ENCODE results near the gene LRRC45.

Gene LRRC45

GRCh38 chr17:81994593-81995462 is 28.3 kb upstream of the LRRC45 start:
- no peak for DNase-seq

- no peak for DNase-seq
These were observed 27.5 kb upstream of the LRRC45 start for GRCh38 chr17:81995463-81996231.

GRCh38 chr17:81996232-81996756 is 26.8 kb upstream of the LRRC45 start:
- DNase-seq, result no peak

GRCh38 chr17:81996757-81997441 is 26.2 kb upstream of the LRRC45 start:
- no peak for DNase-seq

GRCh38 chr17:81998212-81998611 is 24.9 kb upstream of the LRRC45 start:
- DNase-seq, result no peak

- DNase-seq, result no peak
These were observed 24.2 kb upstream of the LRRC45 start for GRCh38 chr17:81998691-81999438.

GRCh38 chr17:81999587-81999975 is 23.5 kb upstream of the LRRC45 start:
- DNase-seq, result no peak

DNA sequence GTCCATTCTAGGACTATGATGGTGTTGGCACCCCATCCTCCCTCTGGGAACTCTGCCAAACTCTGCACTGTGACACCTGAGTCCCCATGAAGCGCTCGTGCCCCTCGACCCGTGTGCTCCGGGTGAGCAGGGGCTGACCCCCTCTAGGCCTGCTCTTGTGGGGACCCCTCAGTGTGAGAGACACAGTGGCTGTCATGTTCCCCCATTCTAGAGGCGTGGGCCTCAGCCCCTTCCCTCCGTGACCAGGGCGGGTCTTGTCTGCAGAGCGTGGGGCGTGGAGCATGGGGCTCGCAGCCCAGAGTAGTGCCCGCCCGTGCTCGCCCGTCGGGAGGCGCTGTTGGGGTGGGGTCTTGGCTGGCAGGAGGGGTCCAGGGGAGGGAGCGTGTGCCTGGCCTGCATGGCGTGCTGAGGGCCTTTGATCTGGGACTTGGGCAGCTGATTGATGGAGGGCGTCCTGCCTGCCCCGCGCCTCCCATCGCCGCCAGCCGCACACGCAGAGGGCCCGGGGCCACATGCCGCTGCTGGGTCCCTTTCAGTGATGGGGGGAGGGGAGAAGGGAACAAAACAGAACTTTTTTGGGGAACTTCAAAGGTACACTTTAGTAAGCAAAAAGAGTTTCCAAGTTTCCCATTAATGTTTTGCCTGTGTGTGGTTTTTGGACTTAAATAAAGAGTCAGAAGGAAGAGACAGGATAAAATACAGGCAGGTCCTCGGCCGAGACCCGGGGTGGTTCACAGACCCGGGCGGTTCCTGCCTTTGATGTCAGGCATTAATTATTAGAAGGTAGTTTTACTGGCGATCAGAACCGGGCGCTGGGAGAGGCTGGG is 22.9 kb upstream of the LRRC45 start:
- DNase-seq, result no peak

DNA sequence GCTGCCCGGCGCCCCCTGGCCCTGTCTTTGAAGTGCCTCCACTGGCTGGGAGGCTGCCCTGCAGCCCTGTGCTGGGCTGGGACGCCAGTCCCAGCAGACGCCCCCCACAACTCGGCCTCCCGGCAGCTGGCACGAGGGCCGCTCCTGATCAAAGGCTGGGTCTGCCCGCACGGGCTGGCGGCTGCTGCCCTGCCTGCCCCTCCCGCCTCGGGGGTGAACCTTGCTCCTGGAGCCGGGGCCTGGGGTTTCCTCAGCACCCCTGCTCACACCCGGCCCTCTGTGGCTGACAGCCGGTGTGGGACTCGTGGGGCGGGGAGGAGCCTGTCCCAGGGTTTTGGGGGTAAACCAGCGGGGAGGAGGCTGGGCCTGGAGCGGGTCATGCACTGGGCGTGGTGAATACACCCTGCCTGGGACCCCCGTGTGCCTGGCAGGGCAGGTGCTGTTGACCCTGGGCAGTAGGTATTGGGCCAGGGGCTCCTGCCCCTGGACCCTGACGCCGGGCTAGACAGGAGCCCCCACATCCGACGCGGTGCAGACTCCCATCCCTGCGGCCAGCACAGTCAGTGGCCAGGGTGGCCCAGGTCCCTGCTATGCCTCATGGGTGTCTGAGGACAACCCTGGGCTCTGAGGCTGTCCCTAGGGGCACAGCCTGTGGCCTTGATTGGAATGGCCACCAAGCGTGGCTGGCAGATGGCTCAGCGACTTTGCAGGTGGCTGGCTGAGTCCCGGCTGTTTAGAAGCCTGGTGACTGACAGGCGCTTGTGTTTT is 22.1 kb upstream of the LRRC45 start:
- DNase-seq, result no peak

DNA sequence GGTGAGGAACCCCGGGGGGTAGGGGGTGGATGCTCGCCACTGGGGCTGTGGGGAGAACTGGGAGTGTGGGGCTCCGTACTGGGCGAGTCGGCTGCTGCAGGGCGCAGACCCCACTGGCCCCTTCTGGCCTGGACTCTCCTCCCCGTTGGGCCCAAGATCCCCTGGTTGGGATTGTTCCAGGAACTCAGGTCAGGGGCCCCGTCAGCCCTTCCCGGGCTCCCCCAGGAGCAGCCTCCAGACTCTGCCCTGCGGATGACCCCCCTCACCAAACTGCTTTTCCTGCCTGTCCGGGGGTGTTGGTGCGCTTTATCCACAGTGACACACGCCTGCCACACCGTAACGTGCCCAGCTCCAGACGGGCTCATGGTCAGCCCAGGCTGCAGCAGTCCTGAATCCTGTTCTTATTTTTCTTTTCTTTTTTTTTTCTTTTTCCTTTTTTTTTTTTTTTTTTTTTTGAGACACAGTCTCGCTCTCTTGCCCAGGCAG is 21.5 kb upstream of the LRRC45 start:
- DNase-seq, result no peak

GRCh38 chr17:82003411-82004381 is 19.4 kb upstream of the LRRC45 start:
- no peak for DNase-seq

GRCh38 chr17:82004517-82005455 is 18.3 kb upstream of the LRRC45 start:
- no peak for DNase-seq

- no peak for DNase-seq
These were observed 17.3 kb upstream of the LRRC45 start for GRCh38 chr17:82005701-82006348.

- no peak for DNase-seq
These were observed 16.5 kb upstream of the LRRC45 start for GRCh38 chr17:82006468-82007227.

GRCh38 chr17:82007228-82007494 is 15.9 kb upstream of the LRRC45 start:
- DNase-seq, result no peak

- no peak for DNase-seq
These were observed 15.4 kb upstream of the LRRC45 start for GRCh38 chr17:82007495-82008257.

All from RPMI8226 (cell line).